ENCODE measurements around the gene CADPS2. TPM values are rescaled to one million over a fixed set of nuclear protein-coding genes. Genes with fewer than 3 reads are reported as not detected.

Gene CADPS2
- polyA plus RNA-seq, 3 donors: not detected

DNA sequence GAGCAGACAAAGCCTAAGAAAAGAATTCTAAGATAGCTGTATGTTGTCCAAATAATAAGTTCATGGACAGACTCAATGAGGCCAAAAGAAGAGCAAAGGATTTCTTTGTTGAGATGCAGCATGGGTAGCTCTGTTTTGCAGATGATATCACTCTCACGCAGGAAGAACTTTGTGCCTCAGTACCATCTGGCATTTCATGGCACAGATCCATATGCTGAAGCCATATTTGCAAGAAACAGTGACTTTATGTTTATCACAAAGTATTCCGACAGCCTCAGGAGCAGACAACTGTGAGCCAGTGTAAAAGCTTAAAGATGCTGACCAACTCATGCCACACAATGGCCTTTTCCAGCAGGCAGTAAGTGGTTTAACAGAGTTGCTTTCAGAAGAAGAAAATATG lies 138.1 kb downstream of the CADPS2 start:
- Histone ChIP-seq H3K79me2 (ENCODE audit: insufficient read depth, low read length) (no peaks in the 10 kb centered on the region), H3K4me1 (ENCODE audit: control insufficient read depth in 1 of 2, insufficient read depth in 2 of 2, low read length in 2 of 2) (no peaks in the 10 kb centered on the region), H3K4me2 (replicated peaks; ENCODE audit: extremely low read depth, low read length, poor library complexity, severe bottlenecking) (no peak overlapping the region), H3K27ac (ENCODE audit: low read depth in 1 of 2, low read length in 2 of 2) (no peak overlapping the region), H4K20me1 (ENCODE audit: insufficient read depth, low read length) (no peaks in the 10 kb centered on the region), H3K4me3 (replicated peaks in 1 of 3; ENCODE audit: low read depth in 2 of 3, low read length in 3 of 3) (no peak overlapping the region), H3K27me3 (ENCODE audit: control insufficient read depth in 2 of 2, insufficient read depth in 2 of 2, low read length in 2 of 2) (no peaks in the 10 kb centered on the region), H3K9me3 (replicated peaks in 1 of 2; ENCODE audit: control insufficient read depth in 1 of 2, insufficient read depth in 1 of 2, low read length in 2 of 2) (no peaks in the 10 kb centered on the region), H3K9ac (ENCODE audit: insufficient read depth, low read length, poor library complexity, severe bottlenecking) (no peak overlapping the region), H2AFZ (ENCODE audit: insufficient read depth, low read depth, low read length, poor library complexity, severe bottlenecking) (no peak overlapping the region), H3K36me3 (replicated peaks in 1 of 2; ENCODE audit: control insufficient read depth in 1 of 2, insufficient read depth in 2 of 2, low read length in 2 of 2) (no peaks in the 10 kb centered on the region)
- Mint-ChIP-seq H3K4me1 (no peaks in the 10 kb centered on the region), H3K36me3 (no peaks in the 10 kb centered on the region), H3K4me3 (no peak overlapping the region), H3K9me3 (peaks cover 0 to 6% (median 0%) of the 10 kb centered on the region in 7 donors), H3K27ac (no peak overlapping the region), H3K27me3 (ENCODE audit: low read depth in 3 of 3) (no peaks in the 10 kb centered on the region)
- TF ChIP-seq, protein P1, sequence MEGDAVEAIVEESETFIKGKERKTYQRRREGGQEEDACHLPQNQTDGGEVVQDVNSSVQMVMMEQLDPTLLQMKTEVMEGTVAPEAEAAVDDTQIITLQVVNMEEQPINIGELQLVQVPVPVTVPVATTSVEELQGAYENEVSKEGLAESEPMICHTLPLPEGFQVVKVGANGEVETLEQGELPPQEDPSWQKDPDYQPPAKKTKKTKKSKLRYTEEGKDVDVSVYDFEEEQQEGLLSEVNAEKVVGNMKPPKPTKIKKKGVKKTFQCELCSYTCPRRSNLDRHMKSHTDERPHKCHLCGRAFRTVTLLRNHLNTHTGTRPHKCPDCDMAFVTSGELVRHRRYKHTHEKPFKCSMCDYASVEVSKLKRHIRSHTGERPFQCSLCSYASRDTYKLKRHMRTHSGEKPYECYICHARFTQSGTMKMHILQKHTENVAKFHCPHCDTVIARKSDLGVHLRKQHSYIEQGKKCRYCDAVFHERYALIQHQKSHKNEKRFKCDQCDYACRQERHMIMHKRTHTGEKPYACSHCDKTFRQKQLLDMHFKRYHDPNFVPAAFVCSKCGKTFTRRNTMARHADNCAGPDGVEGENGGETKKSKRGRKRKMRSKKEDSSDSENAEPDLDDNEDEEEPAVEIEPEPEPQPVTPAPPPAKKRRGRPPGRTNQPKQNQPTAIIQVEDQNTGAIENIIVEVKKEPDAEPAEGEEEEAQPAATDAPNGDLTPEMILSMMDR (IDR thresholded peaks at IDR 0.05): no peak
- 91% methylated on average over 1 of the region's 2 CpGs for WGBS (ENCODE audit: insufficient coverage)
- no peak for DNase-seq
- intact Hi-C loops (cut with micrococcal nuclease): no loop called here

DNA sequence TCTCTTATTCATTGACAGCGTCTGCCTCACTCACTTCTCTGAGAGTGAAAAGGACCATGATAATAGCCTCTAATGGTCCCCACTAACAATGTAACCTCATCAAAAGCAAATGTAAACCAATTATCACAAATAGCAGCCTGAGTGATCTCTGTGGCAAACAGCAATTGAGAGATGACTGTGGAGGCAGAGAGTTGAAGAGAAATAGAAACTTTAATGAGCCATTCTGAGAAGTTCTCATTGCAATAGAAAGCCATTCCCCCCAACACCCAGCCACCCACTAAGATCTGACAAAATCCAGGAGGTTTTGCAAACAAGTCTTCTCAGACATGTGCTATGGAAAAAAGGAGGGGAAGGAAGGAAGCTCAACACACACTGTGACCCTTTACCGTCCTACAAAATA lies 139.3 kb downstream of the CADPS2 start:
- Histone ChIP-seq H3K36me3 (replicated peaks in 1 of 2; ENCODE audit: control insufficient read depth in 1 of 2, insufficient read depth in 2 of 2, low read length in 2 of 2) (no peaks in the 10 kb centered on the region), H3K9me3 (replicated peaks in 1 of 2; ENCODE audit: control insufficient read depth in 1 of 2, insufficient read depth in 1 of 2, low read length in 2 of 2) (no peaks in the 10 kb centered on the region), H4K20me1 (ENCODE audit: insufficient read depth, low read length) (no peaks in the 10 kb centered on the region), H3K79me2 (ENCODE audit: insufficient read depth, low read length) (no peaks in the 10 kb centered on the region), H3K27me3 (ENCODE audit: control insufficient read depth in 2 of 2, insufficient read depth in 2 of 2, low read length in 2 of 2) (no peaks in the 10 kb centered on the region), H2AFZ (ENCODE audit: insufficient read depth, low read depth, low read length, poor library complexity, severe bottlenecking) (no peak overlapping the region), H3K9ac (ENCODE audit: insufficient read depth, low read length, poor library complexity, severe bottlenecking) (no peak overlapping the region), H3K4me3 (replicated peaks in 1 of 3; ENCODE audit: low read depth in 2 of 3, low read length in 3 of 3) (no peak overlapping the region), H3K4me1 (ENCODE audit: control insufficient read depth in 1 of 2, insufficient read depth in 2 of 2, low read length in 2 of 2) (no peaks in the 10 kb centered on the region), H3K27ac (ENCODE audit: low read depth in 1 of 2, low read length in 2 of 2) (no peak overlapping the region), H3K4me2 (replicated peaks; ENCODE audit: extremely low read depth, low read length, poor library complexity, severe bottlenecking) (no peak overlapping the region)
- WGBS (ENCODE audit: insufficient coverage): no CpG with 5 or more reads among the region's 2 CpGs
- TF ChIP-seq, protein P1 (IDR thresholded peaks at IDR 0.05): no peak
- Mint-ChIP-seq H3K4me1 (no peaks in the 10 kb centered on the region), H3K9me3 (peaks cover 0 to 6% (median 0%) of the 10 kb centered on the region in 7 donors), H3K4me3 (no peak overlapping the region), H3K36me3 (no peaks in the 10 kb centered on the region), H3K27me3 (ENCODE audit: low read depth in 3 of 3) (no peaks in the 10 kb centered on the region), H3K27ac (no peak overlapping the region)
- intact Hi-C loops (cut with micrococcal nuclease): no loop called here
- no peak for DNase-seq

Data from CD14-positive monocyte (primary cell).